Upper lobe of left lung (tissue), 4 donors: ENCODE data around the gene TMEM273.

Experiments used
- CTCF ChIP-seq, 6 experiments: fragments of 450-650 bp in 4 of 6; fragments of 200-600 bp in 2 of 6; sonication (generic) in 2 of 6; IDR thresholded peaks; one replicate each; pipeline ENCODE4 v1.5.1; 2016 to 2019; ENCODE audit warnings: antibody characterized with exemption in 6 of 6
- POLR2A ChIP-seq, 4 donors: fragments of 450-650 bp; IDR thresholded peaks; one replicate each; pipeline ENCODE4 v1.5.1; 2016 to 2017; ENCODE audit warnings: antibody characterized with exemption in 4 of 4, mild to moderate bottlenecking in 2 of 4

GRCh38 chr10:49228677-49229076 lies 40.5 kb upstream of the TMEM273 start:
- TF ChIP-seq CTCF (IDR thresholded peaks at IDR 0.05) (no peak), POLR2A (IDR thresholded peaks at IDR 0.05) (no peak)
